Colonic mucosa (tissue), 4 donors: ENCODE results near the gene PLPP7. TPM values are rescaled to one million over a fixed set of nuclear protein-coding genes. Genes with fewer than 3 reads are reported as not detected.
"Not testable (repeated sequence)": the region's sequence is repeated elsewhere in the genome, so short reads cannot be mapped to it uniquely, and the experiment has no call there.

ENCODE experiments used
- DNase-seq: peaks from one replicate; pipeline ENCODE4 v3.0.0-alpha.2; 2020
- H3K27ac ChIP-seq: fragments of 200-600 bp; one replicate; pipeline ENCODE4 v1.8.0; 2021
- H3K27me3 ChIP-seq: fragments of 200-600 bp; one replicate; pipeline ENCODE4 v1.8.0; 2021
- H3K36me3 ChIP-seq: fragments of 200-600 bp; one replicate; pipeline ENCODE4 v1.8.0; 2021
- H3K4me1 ChIP-seq: fragments of 200-600 bp; one replicate; pipeline ENCODE4 v1.8.0; 2021; ENCODE audit warnings: mild to moderate bottlenecking
- H3K4me3 ChIP-seq: fragments of 200-600 bp; one replicate; pipeline ENCODE4 v1.8.0; 2021
- H3K9ac ChIP-seq, 2 donors: one replicate each; pipeline ENCODE4 v1.7.0; 2013; ENCODE audit warnings: control low read depth in 2 of 2, low read depth in 2 of 2, low read length in 2 of 2
- H3K9me3 ChIP-seq: fragments of 200-600 bp; one replicate; pipeline ENCODE4 v1.8.0; 2021
- intact Hi-C: fragments of 100-400 bp; cut with DNase I; formaldehyde crosslinking; loops from one replicate; pipeline ENCODE4 v1.14.1; 2022
- total RNA-seq, 2 donors: library from RNA; stranded (reverse); fragmentation: NEBNext Ultra II Directional in 1 of 2; extraction: Animal tissue kit (Norgen Biotek cat#: 25700) in 1 of 2; gene quantifications; one replicate each; pipeline ENCODE4 v1.2.1, GENCODE V29; 2021
- TF ChIP-seq, protein P1 (sequence below): fragments of 200-600 bp; IDR thresholded peaks from one replicate; pipeline ENCODE4 v1.8.0; 2022; ENCODE audit warnings: antibody characterized with exemption, mild to moderate bottlenecking
- donor health status: healthy.
- donor health status: DM: no; HTN: no; CAD: no.
- donor health status: DM: no; HTN: no; CAD: no.

PLPP7 gene
- total RNA-seq, 2 donors from 2014 or later, result 0.40 to 1.1 TPM

DNA sequence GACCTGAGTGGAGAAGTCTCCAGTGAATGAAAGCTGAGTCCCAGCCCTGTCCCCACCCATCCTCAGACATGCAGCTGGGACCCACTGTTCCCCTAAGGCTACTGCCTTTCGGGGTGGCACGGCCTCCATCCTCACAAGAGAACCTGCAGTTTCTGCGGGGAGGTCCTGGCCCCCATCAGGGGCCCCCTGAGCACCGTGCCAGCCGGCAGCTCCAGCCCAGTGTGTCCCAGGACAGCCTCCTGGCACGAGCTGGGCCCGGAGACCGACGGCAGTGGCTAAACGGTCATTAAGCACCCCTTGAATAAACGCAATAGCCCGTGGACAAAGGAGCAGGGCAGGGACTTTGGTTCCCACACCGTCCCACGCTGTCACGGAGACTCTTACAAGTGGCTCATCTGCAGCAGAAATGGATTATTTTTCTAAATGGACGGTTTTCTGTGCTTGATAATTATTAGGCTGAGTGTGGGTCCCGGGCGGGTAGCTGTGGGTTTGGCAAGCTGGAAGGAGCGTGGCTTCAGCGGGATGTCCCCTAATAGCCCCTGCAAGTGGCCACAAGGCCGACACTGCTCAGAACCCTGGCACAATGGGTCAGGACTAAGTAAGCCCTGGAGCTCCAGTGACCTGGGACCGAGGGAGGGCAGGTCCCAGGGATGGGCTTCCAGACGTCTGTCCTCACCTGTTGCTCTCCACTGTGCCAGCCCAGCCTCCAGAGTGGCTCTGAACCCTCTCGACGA, 30.7 kb upstream of the PLPP7 start:
- no peak for DNase-seq
- no peak overlapping the region for H3K27ac ChIP-seq
- no peaks in the 10 kb centered on the region for H3K27me3 ChIP-seq
- intact Hi-C loops, result no loop called here
- H3K36me3 ChIP-seq, result no peaks in the 10 kb centered on the region
- no peak overlapping the region for H3K9ac ChIP-seq
- H3K9me3 ChIP-seq, result no peaks in the 10 kb centered on the region
- H3K4me1 ChIP-seq, result no peaks in the 10 kb centered on the region
- no peak overlapping the region for H3K4me3 ChIP-seq
- TF ChIP-seq, protein P1, sequence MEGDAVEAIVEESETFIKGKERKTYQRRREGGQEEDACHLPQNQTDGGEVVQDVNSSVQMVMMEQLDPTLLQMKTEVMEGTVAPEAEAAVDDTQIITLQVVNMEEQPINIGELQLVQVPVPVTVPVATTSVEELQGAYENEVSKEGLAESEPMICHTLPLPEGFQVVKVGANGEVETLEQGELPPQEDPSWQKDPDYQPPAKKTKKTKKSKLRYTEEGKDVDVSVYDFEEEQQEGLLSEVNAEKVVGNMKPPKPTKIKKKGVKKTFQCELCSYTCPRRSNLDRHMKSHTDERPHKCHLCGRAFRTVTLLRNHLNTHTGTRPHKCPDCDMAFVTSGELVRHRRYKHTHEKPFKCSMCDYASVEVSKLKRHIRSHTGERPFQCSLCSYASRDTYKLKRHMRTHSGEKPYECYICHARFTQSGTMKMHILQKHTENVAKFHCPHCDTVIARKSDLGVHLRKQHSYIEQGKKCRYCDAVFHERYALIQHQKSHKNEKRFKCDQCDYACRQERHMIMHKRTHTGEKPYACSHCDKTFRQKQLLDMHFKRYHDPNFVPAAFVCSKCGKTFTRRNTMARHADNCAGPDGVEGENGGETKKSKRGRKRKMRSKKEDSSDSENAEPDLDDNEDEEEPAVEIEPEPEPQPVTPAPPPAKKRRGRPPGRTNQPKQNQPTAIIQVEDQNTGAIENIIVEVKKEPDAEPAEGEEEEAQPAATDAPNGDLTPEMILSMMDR, result no peak

DNA sequence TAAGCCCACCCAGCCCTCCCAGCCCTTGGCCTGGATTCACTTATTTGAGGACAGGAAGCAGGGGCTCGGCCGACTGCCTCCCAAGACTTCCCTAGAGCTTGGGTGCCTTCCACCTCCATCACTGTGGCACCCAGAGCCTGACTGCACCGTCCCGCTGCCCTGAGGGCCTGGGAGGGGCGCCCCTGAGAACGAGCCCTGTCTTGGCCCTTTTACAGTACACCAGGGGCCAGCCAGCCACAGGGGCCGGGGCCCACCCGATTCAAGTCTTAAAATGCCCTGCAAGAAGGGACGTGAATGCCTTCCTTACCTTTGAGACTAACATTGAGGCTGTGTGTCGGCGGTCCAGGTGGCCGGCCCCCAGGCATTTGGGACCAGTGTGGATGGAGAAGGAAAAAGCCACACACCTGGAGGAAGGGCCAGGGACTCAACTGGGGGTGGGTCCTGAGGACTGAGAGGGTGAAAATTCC, 30.1 kb upstream of the PLPP7 start:
- H3K9ac ChIP-seq, result no peak overlapping the region
- intact Hi-C loops, result no loop called here
- H3K4me3 ChIP-seq, result no peak overlapping the region
- no peak overlapping the region for H3K27ac ChIP-seq
- DNase-seq, result no peak
- no peaks in the 10 kb centered on the region for H3K27me3 ChIP-seq
- TF ChIP-seq, protein P1, result no peak
- no peaks in the 10 kb centered on the region for H3K9me3 ChIP-seq
- no peaks in the 10 kb centered on the region for H3K4me1 ChIP-seq
- H3K36me3 ChIP-seq, result no peaks in the 10 kb centered on the region

DNA sequence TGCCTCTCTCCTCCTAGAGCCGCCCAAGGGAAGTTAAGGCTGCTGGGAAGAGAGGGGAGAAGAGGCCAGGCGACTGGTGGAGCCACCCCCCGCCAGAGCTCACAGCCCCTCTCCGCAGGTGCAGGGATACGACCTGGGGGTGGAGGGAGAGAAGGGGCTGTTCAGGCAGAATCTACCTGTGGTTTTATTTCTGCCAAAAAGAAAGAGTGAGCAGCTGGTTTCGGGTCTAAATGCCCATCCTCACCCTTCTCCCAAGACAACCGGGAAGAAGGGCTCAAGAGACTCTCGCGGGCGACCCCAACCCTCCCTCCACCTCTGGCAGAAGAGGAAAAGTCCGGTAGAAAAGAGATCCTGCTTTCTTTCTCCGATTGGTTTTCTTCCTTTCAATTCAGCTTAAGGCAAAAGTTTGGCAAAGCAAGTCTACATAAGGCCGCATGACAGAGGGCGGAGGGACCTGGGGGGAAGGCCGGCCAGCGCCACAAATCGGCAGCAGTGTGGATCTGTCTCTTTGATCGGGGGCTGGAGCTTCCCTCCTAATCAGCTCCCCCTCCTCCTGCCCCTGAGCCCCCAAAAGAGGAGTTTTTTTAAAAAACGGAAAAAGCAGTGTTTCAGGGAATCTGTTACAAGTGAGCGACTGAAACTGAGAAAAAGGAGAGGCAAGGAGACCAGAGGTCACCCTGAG, 29.5 kb upstream of the PLPP7 start:
- Histone ChIP-seq H3K36me3 (no peaks in the 10 kb centered on the region), H3K4me3 (no peak overlapping the region), H3K27me3 (no peaks in the 10 kb centered on the region), H3K4me1 (no peaks in the 10 kb centered on the region), H3K27ac (no peak overlapping the region), H3K9ac (no peak overlapping the region), H3K9me3 (no peaks in the 10 kb centered on the region)
- intact Hi-C loops, result no loop called here
- TF ChIP-seq, protein P1, result no peak
- no peak for DNase-seq

DNA sequence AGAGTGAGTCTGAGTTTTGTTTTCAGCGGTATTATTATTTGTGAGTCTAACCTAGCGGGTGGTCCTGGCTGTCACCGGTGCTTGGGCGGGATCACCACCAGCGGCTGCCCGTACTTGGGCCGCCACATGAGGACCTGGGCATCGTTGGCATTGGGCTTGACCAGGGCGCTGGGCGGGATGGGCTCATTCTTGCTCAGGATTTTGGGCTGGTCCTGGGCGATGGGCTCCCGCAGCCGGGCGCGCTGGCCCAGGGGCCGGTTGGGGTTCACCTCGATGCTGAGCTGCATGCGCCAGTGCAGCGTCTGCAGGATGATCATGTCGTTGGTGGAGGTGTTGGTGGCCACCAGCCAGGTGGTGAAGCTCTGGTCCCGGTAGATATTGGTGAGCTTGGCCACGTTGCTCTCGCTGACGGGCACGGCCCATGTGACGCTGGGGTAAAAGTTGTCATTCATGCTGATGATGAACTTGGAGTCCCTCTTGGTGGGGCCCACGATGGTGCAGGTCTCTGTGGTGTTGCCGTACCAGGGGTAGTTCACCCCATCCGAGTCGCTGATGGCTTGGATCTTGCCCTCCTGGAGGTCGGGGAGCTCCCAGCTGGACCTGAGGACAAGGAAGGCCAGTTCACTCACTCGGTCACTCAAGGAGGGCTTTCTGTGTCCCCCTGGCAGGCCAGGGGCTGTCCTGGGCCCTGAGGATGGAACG, 28.6 kb upstream of the PLPP7 start:
- no peak overlapping the region for H3K4me3 ChIP-seq
- H3K36me3 ChIP-seq, result no peaks in the 10 kb centered on the region
- DNase-seq, result no peak
- no peak overlapping the region for H3K9ac ChIP-seq
- H3K9me3 ChIP-seq, result no peaks in the 10 kb centered on the region
- H3K4me1 ChIP-seq, result no peaks in the 10 kb centered on the region
- H3K27ac ChIP-seq, result no peak overlapping the region
- no peaks in the 10 kb centered on the region for H3K27me3 ChIP-seq
- intact Hi-C loops, result no loop called here
- TF ChIP-seq, protein P1, result no peak

DNA sequence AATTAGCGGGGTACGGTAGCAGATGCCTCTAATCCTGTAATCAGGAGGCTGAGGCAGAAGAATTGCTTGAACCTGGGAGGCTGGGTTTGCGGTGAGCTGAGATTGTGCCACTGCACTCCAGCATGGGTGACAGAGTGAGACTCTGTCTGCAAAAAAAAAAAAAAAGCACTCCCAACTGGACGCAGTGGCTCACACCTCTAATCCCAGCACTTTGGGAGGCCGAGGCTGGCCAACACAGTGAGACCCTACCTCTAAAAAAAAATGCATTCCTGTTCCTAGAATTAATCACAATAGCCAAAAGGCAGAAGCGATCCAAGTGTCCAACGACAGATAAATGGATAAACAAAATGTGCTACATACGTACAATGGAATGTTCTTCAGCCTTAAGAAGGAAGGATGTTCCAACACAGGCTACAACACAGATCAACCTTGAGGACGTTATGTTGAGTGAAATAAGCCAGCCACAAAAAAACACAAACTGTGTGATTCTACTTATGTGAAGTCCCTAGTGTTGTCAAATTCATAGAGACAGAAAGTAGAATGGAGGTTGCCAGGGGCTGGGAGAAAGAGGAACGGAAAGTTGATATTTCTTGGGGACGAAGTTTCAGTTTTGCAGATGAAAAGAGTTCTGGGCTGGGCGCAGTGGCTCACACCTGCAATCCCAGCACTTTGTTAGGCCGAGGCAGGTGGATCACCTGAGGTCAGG, 27.0 kb upstream of the PLPP7 start:
- intact Hi-C loops, result no loop called here
- H3K27ac ChIP-seq, result no peak overlapping the region
- H3K4me3 ChIP-seq, result no peak overlapping the region
- H3K9ac ChIP-seq, result no peak overlapping the region
- no peaks in the 10 kb centered on the region for H3K27me3 ChIP-seq
- no peaks in the 10 kb centered on the region for H3K9me3 ChIP-seq
- H3K36me3 ChIP-seq, result no peaks in the 10 kb centered on the region
- no peaks in the 10 kb centered on the region for H3K4me1 ChIP-seq
- TF ChIP-seq, protein P1, result no peak
- DNase-seq, result no peak

DNA sequence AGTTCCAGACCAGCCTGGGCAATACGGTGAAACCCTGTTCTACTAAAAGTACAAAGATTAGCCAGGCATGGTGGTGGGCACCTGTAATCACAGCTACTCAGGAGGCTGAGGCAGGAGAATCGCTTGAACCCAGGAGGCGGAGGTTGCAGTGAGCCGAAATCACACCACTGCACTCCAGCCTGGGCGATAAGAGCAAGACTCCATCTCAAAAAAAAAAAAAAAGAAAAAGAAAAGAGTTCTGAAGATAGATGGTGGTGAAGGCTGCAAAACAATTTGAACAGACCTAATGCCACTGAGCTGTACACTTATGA, 26.5 kb upstream of the PLPP7 start:
- H3K9me3 ChIP-seq, H3K27me3 ChIP-seq, H3K36me3 ChIP-seq, H3K4me3 ChIP-seq, H3K4me1 ChIP-seq, H3K9ac ChIP-seq, intact Hi-C loops, DNase-seq, H3K27ac ChIP-seq: not testable (repeated sequence)
